ENCODE measurements around the gene MSH2. TPM values are rescaled to one million over a fixed set of nuclear protein-coding genes. Genes with fewer than 3 reads are reported as not detected.

MSH2 gene
- total and polyA plus RNA-seq, 4 donors: 1.6 to 33.3 (median 3.8) TPM

DNA sequence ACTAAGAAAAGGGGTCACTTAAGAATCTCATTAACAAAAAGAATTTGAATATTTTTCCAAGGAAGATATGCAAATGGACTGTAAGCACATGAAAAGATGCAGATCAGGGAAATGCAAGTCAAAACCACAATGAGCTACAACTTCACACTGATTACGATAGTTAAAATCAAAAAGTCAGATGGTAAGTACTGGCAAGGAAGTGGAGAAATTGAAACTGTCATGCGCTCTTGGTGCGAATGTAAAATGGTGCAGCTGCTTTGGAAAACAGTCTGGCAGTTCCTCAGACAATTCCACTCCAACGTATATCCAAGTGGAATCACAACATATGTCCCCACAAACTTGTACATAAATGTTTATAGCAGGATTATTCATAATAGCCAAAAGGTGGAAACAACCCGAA lies 81.4 kb downstream of the MSH2 start:
- TF ChIP-seq HNF4G (IDR thresholded peaks at IDR 0.05) (no peak), TAF1 (conservative IDR thresholded peaks at IDR 0.05) (no peak)
- Histone ChIP-seq H3K9me3 (ENCODE audit: control insufficient read depth in 4 of 4, low read length in 3 of 4) (no peaks in the 10 kb centered on the region), H3K4me1 (ENCODE audit: control insufficient read depth in 4 of 4, insufficient read depth in 4 of 4, low read length in 3 of 4) (no peaks in the 10 kb centered on the region), H3K4me3 (ENCODE audit: low read depth in 1 of 3, low read length in 3 of 3) (no peak overlapping the region), H3K27ac (ENCODE audit: low read depth in 1 of 2, low read length in 2 of 2) (no peak overlapping the region), H3K36me3 (ENCODE audit: control insufficient read depth in 4 of 4, insufficient read depth in 3 of 4, low read depth in 1 of 4, low read length in 3 of 4) (peaks cover 0 to 8% (median 5%) of the 10 kb centered on the region in 4 donors), H3K27me3 (ENCODE audit: control insufficient read depth in 4 of 4, insufficient read depth in 4 of 4, low read length in 3 of 4) (no peaks in the 10 kb centered on the region), H3K9ac (ENCODE audit: low read depth in 1 of 2, low read length in 2 of 2) (no peak overlapping the region)
- 95% methylated on average over 5 of the region's 5 CpGs for WGBS
- DNase-seq (ENCODE audit: low spot score): no peak

DNA sequence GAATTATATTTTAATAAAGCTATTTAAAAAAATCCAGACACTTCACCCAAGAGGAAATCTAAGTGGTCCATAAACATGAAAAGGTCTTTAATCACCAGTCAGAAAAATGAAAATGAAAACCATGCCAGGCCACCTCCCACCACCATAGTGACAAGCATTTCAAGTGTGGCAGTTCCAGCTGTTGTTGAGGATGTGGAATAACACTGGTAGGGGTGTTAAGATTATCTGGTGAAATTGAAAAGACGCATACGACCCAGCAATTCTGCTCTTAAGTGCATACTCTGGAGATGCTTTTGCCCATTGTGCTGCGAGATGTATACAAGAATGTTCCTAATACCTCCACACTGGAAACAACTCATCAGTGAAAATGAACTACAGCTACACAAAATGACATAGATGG lies 82.2 kb downstream of the MSH2 start:
- Histone ChIP-seq H3K9ac (ENCODE audit: low read depth in 1 of 2, low read length in 2 of 2) (no peak overlapping the region), H3K27ac (ENCODE audit: low read depth in 1 of 2, low read length in 2 of 2) (no peak overlapping the region), H3K4me1 (ENCODE audit: control insufficient read depth in 4 of 4, insufficient read depth in 4 of 4, low read length in 3 of 4) (no peaks in the 10 kb centered on the region), H3K4me3 (ENCODE audit: low read depth in 1 of 3, low read length in 3 of 3) (no peak overlapping the region), H3K27me3 (ENCODE audit: control insufficient read depth in 4 of 4, insufficient read depth in 4 of 4, low read length in 3 of 4) (no peaks in the 10 kb centered on the region), H3K9me3 (ENCODE audit: control insufficient read depth in 4 of 4, low read length in 3 of 4) (no peaks in the 10 kb centered on the region), H3K36me3 (ENCODE audit: control insufficient read depth in 4 of 4, insufficient read depth in 3 of 4, low read depth in 1 of 4, low read length in 3 of 4) (peaks cover 0 to 8% (median 5%) of the 10 kb centered on the region in 4 donors)
- WGBS: 97% methylated on average over 3 of the region's 3 CpGs
- TF ChIP-seq EGR1 (IDR thresholded peaks at IDR 0.05; ENCODE audit: low read depth in 2 of 2): no peak
- DNase-seq (ENCODE audit: low spot score): no peak

DNA sequence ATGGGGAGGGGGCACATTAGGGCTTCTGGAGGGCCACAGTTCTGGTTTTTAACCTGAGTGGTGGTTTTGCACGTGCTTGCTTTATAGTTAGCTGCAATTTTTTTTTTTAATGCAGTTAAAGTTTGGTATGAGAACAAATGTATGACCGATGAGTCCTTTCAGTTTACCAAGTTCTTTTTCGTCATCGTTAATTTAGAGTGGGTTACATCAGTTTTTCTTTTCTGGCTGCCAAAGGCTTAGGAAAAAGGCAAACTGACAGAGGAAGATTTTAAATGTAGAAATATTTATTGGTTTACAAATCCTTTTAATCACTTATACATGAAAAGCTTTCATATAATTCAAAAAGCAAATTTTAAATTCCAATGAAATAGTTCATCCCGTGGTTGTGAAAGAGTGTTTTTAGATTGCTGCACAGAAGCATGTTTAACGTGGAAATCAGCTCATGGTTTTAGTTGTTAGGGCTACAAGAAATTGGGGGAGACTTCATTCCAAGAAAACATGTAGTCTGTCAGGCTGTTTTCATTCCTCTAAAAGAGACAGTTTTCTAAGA lies 82.9 kb downstream of the MSH2 start:
- TF ChIP-seq RAD21 (IDR thresholded peaks at IDR 0.05) (no peak), YY1 (IDR thresholded peaks at IDR 0.05) (no peak), HNF4G (IDR thresholded peaks at IDR 0.05) (no peak)
- H3K4me1 ChIP-seq (ENCODE audit: control insufficient read depth in 4 of 4, insufficient read depth in 4 of 4, low read length in 3 of 4): no peaks in the 10 kb centered on the region
- no peak overlapping the region for H3K27ac ChIP-seq (ENCODE audit: low read depth in 1 of 2, low read length in 2 of 2)
- H3K9ac ChIP-seq (ENCODE audit: low read depth in 1 of 2, low read length in 2 of 2): no peak overlapping the region
- 96% methylated on average over 6 of the region's 6 CpGs for WGBS
- H3K4me3 ChIP-seq (ENCODE audit: low read depth in 1 of 3, low read length in 3 of 3): no peak overlapping the region
- no peaks in the 10 kb centered on the region for H3K9me3 ChIP-seq (ENCODE audit: control insufficient read depth in 4 of 4, low read length in 3 of 4)
- no peaks in the 10 kb centered on the region for H3K27me3 ChIP-seq (ENCODE audit: control insufficient read depth in 4 of 4, insufficient read depth in 4 of 4, low read length in 3 of 4)
- DNase-seq (ENCODE audit: low spot score): no peak
- peaks cover 0 to 7% (median 5%) of the 10 kb centered on the region in 4 donors for H3K36me3 ChIP-seq (ENCODE audit: control insufficient read depth in 4 of 4, insufficient read depth in 3 of 4, low read depth in 1 of 4, low read length in 3 of 4)

DNA sequence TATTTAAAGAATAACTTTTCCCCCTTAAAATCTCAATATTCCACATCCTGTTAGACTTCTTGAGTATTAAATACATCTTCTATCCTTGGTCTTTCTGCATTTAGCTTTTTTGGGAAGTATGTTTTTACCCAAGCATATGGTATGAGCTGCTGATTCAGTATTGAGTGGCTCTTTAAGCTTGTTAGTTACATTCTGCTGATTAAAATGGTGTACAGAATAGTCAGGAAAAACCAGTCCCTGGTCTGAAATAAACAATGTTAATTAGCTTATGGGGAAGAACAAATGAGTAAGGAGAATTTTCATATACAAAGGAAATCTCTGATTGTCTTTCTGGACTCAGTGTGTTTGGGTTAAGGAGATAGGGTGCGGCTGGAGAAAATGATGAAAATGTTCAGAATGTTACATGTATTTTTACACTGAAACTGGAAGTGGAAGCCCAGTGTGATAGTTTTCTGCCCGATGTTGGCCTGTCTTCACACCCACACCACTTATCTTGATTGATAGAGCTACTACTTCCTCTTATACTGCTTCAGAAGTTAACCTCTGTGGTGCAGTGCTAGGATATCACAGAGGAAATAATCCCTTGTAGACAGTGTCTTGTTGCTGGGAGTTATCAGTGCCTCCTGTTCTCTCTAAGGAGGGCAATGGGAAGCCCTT lies 84.0 kb downstream of the MSH2 start:
- WGBS: 59% methylated on average over 2 of the region's 2 CpGs
- Histone ChIP-seq H3K4me3 (ENCODE audit: low read depth in 1 of 3, low read length in 3 of 3) (no peak overlapping the region), H3K4me1 (ENCODE audit: control insufficient read depth in 4 of 4, insufficient read depth in 4 of 4, low read length in 3 of 4) (no peaks in the 10 kb centered on the region), H3K27me3 (ENCODE audit: control insufficient read depth in 4 of 4, insufficient read depth in 4 of 4, low read length in 3 of 4) (no peaks in the 10 kb centered on the region), H3K36me3 (ENCODE audit: control insufficient read depth in 4 of 4, insufficient read depth in 3 of 4, low read depth in 1 of 4, low read length in 3 of 4) (peaks cover 0 to 5% (median 4%) of the 10 kb centered on the region in 4 donors), H3K27ac (ENCODE audit: low read depth in 1 of 2, low read length in 2 of 2) (no peak overlapping the region), H3K9me3 (ENCODE audit: control insufficient read depth in 4 of 4, low read length in 3 of 4) (no peaks in the 10 kb centered on the region), H3K9ac (ENCODE audit: low read depth in 1 of 2, low read length in 2 of 2) (no peak overlapping the region)
- DNase-seq (ENCODE audit: low spot score): no peak
- no peak for TF ChIP-seq SP1 (IDR thresholded peaks at IDR 0.05)
- TF ChIP-seq RXRA (IDR thresholded peaks at IDR 0.05): no peak
- no peak for TF ChIP-seq TAF1 (conservative IDR thresholded peaks at IDR 0.05)
- TF ChIP-seq NR2F2 (IDR thresholded peaks at IDR 0.05): no peak
- TF ChIP-seq, protein P1, sequence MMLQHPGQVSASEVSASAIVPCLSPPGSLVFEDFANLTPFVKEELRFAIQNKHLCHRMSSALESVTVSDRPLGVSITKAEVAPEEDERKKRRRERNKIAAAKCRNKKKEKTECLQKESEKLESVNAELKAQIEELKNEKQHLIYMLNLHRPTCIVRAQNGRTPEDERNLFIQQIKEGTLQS (IDR thresholded peaks at IDR 0.05): no peak
- no peak for TF ChIP-seq JUND (IDR thresholded peaks at IDR 0.05)
- TF ChIP-seq HNF4G (IDR thresholded peaks at IDR 0.05): no peak
